Stimulated activated CD4-positive, alpha-beta T cell treated with anti-CD3 and anti-CD28 coated beads, Interleukin-1b, Interleukin-23, amount 100 ng/mL, for 1 hour (primary cell): Measurements from ENCODE around the gene MIEF1.
"Not testable (repeated sequence)": the region's sequence is repeated elsewhere in the genome, so short reads cannot be mapped to it uniquely, and the experiment has no call there.

ENCODE experiments used
- DNase-seq, 2 donors: peaks; one replicate each; pipeline ENCODE4 v3.0.0-alpha.2; 2020; ENCODE audit warnings: low read depth in 2 of 2

MIEF1 gene

DNA sequence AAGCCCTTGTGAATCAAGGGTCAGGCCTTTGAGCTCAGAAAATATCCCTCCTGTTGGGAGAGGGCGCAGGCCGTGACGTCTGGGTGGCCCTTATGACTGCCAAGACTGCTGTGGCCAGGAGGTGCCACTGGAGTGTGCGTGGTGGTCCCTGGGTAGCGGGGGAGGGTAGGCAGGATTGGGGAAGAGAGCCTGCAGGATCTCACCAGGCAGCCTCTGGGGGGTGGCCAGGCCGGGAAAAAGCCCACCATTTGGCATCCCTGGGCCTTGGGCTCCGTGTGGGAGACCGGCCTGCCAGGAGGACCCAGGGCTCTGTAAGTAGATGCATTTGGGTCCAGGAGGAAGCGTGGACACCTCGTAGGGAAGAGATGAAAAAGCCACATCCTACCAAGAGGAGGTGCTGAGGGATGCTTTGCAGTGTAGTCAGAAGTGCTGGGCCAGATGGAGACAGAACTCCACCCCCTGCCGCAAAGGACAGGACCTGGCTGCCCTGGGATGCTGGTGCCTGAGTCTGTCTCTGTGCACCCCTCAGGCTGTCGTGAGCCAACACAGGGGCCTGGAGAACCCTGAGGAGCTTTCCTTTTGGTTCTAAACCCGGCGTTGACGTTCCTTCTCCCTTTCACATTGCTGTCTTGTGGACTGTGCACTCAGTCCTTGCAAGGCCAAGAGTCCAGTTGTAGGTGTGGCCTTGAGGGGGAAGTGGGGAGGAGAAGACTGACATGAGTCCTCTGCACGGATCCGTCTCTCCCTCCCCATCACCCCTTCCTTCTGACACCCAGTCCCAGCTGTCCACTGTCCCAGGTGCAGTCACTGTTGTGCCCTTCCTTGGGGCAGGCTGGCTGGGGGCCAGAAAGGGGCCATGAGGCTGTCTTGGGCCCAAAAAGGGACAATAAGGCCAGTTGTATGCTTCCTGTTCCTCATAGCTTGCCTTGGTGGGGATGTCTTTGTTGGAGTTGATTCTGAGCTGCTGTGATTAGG, 12.7 kb upstream of the MIEF1 start:
- DNase-seq: no peak

GRCh38 chr22:39490135-39490798, 11.8 kb upstream of the MIEF1 start:
- DNase-seq: peak; percentile 51 to 52

DNA sequence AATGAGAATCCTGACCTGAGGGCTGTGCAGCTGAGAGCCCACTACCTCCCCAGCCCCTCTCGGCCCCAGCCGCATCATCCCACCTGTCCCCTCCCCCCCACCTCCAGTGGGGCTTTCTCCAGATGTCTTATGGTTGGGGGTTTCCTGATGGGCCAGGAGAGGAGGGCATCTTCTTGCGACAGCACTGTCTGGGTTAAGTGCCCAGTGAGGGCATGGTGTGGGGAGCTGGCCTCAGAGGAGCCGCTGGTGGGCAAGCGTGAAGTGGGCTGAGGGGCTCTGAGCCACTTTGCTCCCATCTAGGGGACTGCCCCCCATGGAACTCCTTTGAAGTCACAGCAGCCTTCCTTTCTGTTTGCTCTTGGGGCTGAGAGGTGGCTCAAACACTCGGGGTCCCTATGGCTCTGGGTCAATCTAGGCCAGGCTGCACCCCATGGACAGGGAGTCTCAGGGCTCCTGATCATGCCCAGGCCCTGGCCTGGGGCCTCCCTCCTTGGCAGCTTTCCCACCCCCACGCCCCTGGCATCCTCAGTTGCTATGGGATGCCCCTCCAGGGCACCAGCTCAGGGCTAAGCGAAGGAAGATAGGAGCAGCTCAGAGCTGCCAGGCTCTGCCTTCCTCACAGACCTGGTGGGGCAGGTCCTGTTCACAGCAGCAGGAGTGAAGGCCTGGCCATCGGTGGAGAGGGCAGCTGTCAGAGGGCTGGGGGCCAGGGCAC, 11.0 kb upstream of the MIEF1 start:
- DNase-seq: no peak

DNA sequence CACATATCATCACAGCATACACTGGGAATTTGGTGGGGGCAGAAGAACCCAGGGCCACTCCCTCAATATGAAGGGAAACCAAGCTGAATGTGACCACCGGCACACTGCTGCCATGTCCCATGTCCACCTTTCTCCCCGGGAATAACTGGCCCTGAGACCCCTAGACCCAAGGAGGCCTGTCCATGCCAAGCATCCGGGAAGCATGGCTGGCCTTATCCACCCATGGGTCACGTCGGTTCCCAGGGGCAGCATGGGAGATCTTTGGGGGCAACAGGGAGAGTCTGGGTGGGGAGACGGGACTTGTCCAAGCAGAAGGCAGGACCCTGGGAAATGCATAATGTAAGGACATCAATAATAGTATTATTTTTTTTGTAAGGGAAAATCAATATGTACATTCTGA, 10.4 kb upstream of the MIEF1 start:
- DNase-seq: no peak

DNA sequence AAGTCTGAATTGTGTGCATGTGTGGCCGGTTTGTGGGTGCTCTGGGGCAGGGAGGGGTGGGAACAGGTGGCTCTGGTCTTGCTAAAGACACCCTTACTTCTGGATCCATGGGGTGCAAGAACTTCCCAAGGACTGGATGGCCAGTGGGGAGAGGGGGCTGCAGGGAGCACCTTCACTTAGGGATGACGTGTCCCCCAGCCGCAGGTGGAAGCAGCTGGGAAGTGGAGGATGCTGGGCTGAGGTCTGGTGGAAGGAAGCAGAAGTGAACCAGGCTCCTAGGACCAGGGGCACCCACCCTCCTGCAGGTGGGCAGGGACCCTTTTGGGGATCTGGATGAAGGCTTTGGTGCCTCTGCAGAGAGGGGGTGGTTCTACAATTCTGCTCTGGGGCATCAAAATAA, 9.9 kb upstream of the MIEF1 start:
- no peak for DNase-seq

GRCh38 chr22:39493759-39494158, 8.3 kb upstream of the MIEF1 start:
- no peak for DNase-seq

DNA sequence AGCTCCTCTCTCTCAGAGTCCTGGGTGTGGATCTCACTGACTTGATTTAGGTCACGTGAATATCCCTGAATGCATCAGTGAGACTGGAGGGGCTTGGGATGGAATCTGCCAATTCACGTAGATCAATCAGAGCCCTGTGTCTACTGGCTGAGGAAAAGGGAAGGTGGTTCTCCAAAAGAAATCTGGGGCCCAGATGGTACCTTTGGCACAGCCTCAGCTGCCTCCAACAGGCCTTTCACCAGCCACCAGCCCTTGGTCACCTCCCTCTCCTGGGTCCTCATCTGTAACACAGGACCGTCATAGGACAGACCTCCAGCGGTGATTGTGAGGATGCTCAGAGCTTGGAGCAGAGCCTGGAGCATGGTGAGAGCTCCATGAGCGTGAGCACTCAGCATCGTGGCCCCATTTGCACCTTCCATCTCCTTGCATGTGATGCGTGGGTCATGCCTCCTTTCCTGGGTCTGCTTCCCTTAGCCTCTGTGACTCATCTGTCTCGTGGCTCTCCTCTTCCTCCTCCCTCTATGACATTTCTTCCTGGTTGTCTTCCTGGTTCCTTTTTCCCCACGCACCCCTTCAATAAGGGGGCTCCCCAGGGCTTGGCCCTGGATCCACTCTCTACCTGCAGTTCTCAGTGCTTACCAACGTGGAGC, 7.5 kb upstream of the MIEF1 start:
- DNase-seq: no peak

- DNase-seq: peak; percentile 17 to 29
Measured at GRCh38 chr22:39496131-39496838, 5.8 kb upstream of the MIEF1 start.

- DNase-seq: no peak
Measured at GRCh38 chr22:39497429-39497828, 4.7 kb upstream of the MIEF1 start.

GRCh38 chr22:39498368-39498767, 3.7 kb upstream of the MIEF1 start:
- no peak for DNase-seq

GRCh38 chr22:39498802-39499201, 3.3 kb upstream of the MIEF1 start:
- no peak for DNase-seq

DNA sequence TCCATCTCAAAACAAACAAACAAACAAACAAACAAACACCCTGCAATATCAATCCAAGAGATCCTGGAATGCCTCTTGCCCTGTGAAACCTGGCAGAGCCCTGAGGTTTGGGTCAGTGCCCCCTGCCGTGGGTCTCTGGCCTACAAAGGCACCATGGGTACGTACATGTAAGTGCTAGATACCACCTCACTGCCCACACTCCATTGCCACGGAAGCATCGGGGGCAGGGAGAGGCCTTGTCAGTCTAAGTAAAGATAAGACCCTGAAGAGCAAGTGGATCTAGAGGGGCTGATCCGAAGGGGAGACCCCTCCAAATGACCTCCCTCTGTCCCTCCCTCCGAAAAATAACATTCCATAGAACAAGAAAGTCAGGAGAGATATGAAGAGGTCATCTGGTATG, 2.0 kb upstream of the MIEF1 start:
- DNase-seq: no peak

- no peak for DNase-seq
Measured at GRCh38 chr22:39501644-39502108, 414 bp upstream of the MIEF1 start.

DNA sequence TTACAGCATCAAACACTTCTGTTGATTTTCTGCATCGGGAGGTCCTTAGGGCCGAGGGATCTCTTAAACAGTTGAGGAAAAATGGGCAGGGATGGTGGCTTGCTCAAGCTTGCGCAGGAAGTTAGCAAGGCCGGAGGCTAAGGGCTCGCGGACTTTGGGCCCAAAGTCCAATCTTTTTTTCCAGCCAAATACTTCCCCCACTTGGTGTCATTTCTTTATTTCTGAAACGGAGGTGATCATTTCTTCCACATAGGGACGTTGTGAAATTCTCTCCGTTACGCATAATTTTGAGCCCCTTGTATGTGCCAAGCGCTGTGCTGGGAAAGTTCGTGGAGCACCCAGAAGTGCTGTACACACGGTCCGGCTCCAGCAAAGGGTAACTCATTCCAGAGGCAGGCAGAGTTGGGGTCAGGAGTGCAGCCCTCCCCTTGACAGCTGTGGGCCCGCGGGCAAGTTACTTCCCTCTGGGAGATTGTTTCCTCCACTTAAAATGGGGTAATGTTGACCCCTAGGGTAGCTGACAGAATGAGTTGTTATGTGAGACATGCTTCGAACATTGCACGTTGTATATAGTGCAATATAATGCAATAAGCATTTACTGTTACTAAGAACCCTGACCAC, 809 bp downstream of the MIEF1 start:
- no peak for DNase-seq

DNA sequence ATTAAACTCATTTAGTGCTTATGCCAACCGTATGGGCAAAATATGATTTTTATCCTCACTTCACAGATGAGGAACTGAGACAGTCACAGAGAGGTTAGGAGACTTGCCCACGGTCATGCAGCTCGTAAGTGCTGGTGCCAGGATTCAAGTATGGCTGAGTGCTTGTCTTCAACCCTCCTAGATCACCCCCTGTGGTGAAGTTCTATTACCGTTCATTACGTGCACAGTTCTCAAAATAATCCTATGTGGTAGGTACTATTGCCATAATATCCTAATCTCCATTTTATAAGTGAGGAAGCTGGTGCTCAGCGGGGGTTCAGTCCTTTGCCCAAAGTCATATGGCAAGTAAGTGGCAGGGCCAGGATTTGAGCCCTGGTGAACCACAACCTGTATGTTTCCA, 1.5 kb downstream of the MIEF1 start:
- no peak for DNase-seq

GRCh38 chr22:39504071-39504470, 2.0 kb downstream of the MIEF1 start:
- DNase-seq: no peak

DNA sequence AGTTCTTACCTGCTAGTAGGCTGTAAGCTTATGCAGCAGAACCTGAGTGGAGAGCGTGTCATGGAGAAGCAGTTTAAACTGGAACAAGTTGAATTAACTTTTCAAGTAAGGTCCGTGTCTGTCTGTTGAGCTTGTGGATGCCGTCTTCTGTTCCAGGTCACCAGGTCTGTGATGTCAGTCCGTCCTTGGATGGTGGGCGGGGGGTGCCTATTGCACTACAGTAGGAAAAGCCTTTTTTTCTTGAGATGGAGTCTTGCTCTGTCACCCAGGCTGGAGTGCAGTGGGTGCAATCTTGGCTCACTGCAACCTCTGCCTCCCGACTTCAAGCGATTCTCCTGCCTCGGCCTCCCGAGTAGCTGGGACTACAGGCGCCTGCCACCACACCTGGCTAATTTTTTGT, 4.9 kb downstream of the MIEF1 start:
- DNase-seq: not testable (repeated sequence)

- DNase-seq: no peak
Measured at GRCh38 chr22:39508393-39508792, 6.3 kb downstream of the MIEF1 start.

- no peak for DNase-seq
Measured at GRCh38 chr22:39510529-39511149, 8.5 kb downstream of the MIEF1 start.

- DNase-seq: no peak
Measured at GRCh38 chr22:39511226-39511625, 9.1 kb downstream of the MIEF1 start.
